VCaP (cell line): ENCODE results near the gene METTL23.
A peak's percentile ranks its signal among the peaks of the same experiment; 100 is the strongest.
"Not testable (repeated sequence)": the region's sequence is repeated elsewhere in the genome, so short reads cannot be mapped to it uniquely, and the experiment has no call there.

Source experiments
- H3K27ac ChIP-seq: fragments of 450-650 bp; 2 replicates; pipeline ENCODE4 v1.5.1; 2017
- CTCF ChIP-seq: fragments of 450-650 bp; conservative IDR thresholded peaks from 2 replicates; pipeline ENCODE4 v1.5.1; 2017; ENCODE audit warnings: mild to moderate bottlenecking, moderate library complexity

METTL23 gene

DNA sequence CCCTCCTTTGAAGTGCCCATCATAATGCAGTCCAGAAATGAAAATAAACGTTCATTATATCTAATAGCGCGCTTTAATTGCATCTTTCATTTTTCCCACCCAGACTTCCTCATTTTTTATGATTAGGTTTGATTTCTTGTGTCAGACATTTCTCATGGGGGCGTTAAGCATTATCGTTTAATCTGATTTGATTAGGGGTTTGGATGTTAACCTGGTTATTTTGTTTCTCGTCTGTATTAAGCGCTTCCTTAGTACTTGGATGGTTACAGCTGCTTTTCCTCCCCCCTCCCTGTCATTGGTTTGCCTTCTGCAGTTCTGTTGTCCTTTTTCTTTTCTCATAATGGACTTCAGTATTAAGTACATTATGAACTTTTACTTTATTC lies 11.8 kb downstream of the METTL23 start:
- TF ChIP-seq CTCF = no peak
- H3K27ac ChIP-seq = peak overlapping the region; percentile 100

DNA sequence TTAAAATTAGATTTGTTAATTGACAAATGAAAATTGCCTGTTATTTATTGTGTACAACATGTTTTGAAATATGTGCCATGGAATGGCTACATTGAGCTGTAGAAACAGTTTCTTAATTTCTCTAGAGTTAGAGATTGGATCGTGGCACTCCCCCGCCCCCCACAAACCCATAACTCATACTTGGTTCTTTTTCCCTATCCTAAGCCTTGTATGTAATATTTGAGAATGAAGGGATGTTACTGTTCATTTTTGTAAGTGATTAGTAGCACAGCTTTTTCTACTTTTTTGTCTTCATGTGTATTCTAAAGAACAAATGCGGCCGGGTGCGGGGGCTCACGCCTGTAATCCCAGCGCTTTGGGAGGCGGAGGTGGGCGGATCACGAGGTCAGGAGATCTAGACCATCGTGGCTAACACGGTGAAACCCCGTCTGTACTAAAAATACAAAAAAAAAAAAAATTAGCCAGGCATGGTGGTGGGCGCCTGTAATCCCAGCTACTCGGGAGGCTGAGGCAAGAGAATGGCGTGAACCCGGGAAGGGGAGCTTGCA lies 13.0 kb downstream of the METTL23 start:
- H3K27ac ChIP-seq = peak overlapping the region; percentile 100; the same call in 1 of the 2 replicates

DNA sequence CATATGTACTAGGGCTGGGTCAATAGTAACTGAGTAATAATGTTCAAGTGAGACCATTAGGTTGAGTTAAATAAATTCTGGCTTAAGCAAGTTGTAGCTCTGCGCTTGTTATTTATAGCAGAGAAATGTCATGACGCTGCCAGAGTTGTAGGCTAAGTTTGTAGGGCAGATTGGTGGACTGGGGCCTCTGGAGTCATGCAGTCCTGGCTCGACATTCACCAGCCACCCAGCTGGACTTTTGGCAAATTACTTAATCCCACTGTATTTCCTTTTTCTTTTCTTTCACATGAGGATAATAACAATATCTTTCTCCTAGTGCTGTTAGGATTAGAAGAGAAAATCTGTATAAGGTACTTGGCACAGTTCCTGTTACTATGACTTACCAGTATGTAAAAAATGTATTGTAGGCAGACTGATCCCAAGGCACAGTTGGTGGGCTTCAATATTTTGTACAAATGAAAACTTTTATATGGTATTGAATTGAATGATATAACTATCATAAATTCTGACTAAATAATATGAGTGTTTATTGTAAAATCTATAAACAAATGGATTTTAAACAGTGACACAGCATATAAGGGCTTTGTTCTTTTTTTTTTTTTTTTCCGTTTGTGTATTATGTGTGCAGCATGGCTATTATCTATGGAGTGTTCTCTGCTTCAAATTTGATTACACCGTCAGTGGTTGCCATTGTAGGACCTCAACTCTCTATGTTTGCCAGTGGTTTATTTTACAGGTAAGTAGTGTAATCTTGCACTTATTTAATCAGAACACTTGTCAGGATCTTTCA lies 13.9 kb downstream of the METTL23 start:
- TF ChIP-seq CTCF = no peak

DNA sequence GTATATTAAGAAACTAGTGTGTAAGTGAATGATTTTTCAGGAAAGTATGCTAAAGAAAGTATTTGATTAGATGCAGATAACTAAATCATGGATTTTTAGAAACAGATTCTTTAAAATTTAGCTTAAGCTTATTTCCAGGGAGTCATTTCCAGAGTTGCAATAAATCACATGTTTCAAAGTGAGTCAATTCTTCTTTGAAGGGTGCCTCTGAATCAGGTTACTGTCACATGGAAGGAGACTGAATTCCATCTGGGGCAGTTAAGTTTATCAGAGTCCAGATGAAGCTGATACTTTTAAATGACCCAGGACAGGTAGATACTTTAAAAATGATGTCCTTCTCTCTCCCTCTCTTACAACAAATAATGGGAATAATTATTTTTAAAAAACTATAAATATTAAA lies 16.3 kb downstream of the METTL23 start:
- H3K27ac ChIP-seq = no peak overlapping the region
- TF ChIP-seq CTCF = no peak

More for the DNA sequence above, 13.9 kb downstream of the METTL23 start:
- no peak overlapping the region for H3K27ac ChIP-seq

GRCh38 chr17:76744747-76745146 lies 18.1 kb downstream of the METTL23 start:
- H3K27ac ChIP-seq = no peak overlapping the region
- no peak for TF ChIP-seq CTCF

DNA sequence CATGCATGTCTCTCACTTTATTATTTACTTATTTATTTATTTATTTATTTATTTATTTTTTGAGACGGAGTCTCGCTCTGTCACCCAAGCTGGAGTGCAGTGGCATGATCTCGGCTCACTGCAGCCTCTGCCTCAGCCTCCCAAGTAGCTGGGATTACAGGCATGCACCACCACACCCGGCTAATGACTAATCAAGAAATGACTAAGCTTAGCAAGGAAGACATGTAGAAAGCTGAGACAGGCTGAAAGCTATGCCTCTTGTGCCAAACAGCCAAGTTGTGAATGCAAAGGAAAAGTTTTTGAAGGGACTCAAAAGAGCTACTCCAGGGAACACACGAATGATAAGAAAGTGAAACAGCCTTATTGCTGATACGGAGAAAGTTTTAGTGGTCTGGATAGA lies 19.1 kb downstream of the METTL23 start:
- H3K27ac ChIP-seq = not testable (repeated sequence)

GRCh38 chr17:76747716-76748363 lies 21.2 kb downstream of the METTL23 start:
- TF ChIP-seq CTCF = no peak
- H3K27ac ChIP-seq = no peak overlapping the region

GRCh38 chr17:76748657-76749056 lies 22.0 kb downstream of the METTL23 start:
- no peak for TF ChIP-seq CTCF
- H3K27ac ChIP-seq = no peak overlapping the region
